A549 (cell line): ENCODE data around the gene UBXN7. TPM values are rescaled to one million over a fixed set of nuclear protein-coding genes. Genes with fewer than 3 reads are reported as not detected.

Source experiments
- ATAC-seq, 2 experiments: fragments of 200-7000 bp in 1 of 2; fragments of >200 bp in 1 of 2; cut with Nextera tagmentation in 1 of 2; cut with Tn5 transposase in 1 of 2; 3 replicates each; pipeline versions ENCODE4 v1.8.0 to v1.9.1; 2018 to 2020; ENCODE audit warnings: mild to moderate bottlenecking in 1 of 2, moderate library complexity in 1 of 2
- CTCF ChIA-PET: fragments of 300-600 bp; sonication (Branson Sonifier 250); formaldehyde crosslinking; extraction: SDS; loops from one replicate; lab custom pipeline; 2021; ENCODE audit warnings: antibody characterized with exemption, inconsistent platforms; lab: Yijun Ruan, JAX
- POLR2A ChIA-PET: fragments of 350-600 bp; formaldehyde crosslinking; extraction: SDS; loops from one replicate; lab custom pipeline; 2021; ENCODE audit warnings: antibody characterized with exemption, inconsistent platforms; lab: Yijun Ruan, JAX
- DNase-seq, 2 experiments: peaks; one replicate each; pipeline versions ENCODE4 v3.0.0 to v3.0.0-alpha.2; 2011 to 2016; ENCODE audit warnings: low read depth in 1 of 2, low spot score in 1 of 2
- FAIRE-seq: peaks from 2 replicates; lab custom pipeline; 2011; peaks lifted over from hg19 to GRCh38; lab: Jason Lieb, UNC
- H3K27ac ChIP-seq, 2 experiments: fragments of >200 bp; sonication (Bioruptor Twin); formaldehyde crosslinking; 3 replicates each; pipeline ENCODE4 v1.5.1; 2016 to 2017
- H3K4me1 ChIP-seq: fragments of >200 bp; sonication (Bioruptor Twin); formaldehyde crosslinking; 3 replicates; pipeline ENCODE4 v1.6.1; 2016
- H3K4me2 ChIP-seq: fragments of >200 bp; sonication (Bioruptor Twin); formaldehyde crosslinking; 3 replicates; pipeline ENCODE4 v1.6.1; 2016
- H3K4me3 ChIP-seq: fragments of >200 bp; sonication (Bioruptor Twin); formaldehyde crosslinking; 3 replicates; pipeline ENCODE4 v1.5.1; 2016
- H3K9me3 ChIP-seq: fragments of >200 bp; sonication (Bioruptor Twin); formaldehyde crosslinking; 3 replicates; pipeline ENCODE4 v1.6.1; 2016
- EHMT2 ChIP-seq: fragments of 200-600 bp; sonication (generic); IDR thresholded peaks from 2 replicates; pipeline ENCODE4 v1.6.1; 2016; ENCODE audit warnings: antibody characterized with exemption, low read depth, mild to moderate bottlenecking, moderate library complexity
- KDM1A ChIP-seq: fragments of 200-600 bp; sonication (generic); IDR thresholded peaks from 2 replicates; pipeline ENCODE4 v1.6.1; 2016; ENCODE audit warnings: low read depth, mild to moderate bottlenecking
- MAFK ChIP-seq: fragments of 450-650 bp; IDR thresholded peaks from 2 replicates; pipeline ENCODE4 v1.6.1; 2014; ENCODE audit not compliant: partially characterized antibody
- MAZ ChIP-seq: fragments of 150-350 bp; IDR thresholded peaks from 2 replicates; pipeline ENCODE4 v1.6.1; 2014; ENCODE audit warnings: antibody characterized with exemption, low read depth, low read length, borderline replicate concordance
- NR3C1 ChIP-seq: fragments of >200 bp; sonication (Bioruptor Twin); formaldehyde crosslinking; IDR thresholded peaks from 3 replicates; pipeline ENCODE4 v1.6.1; 2017
- PHF8 ChIP-seq: fragments of 200-600 bp; sonication (generic); IDR thresholded peaks from 2 replicates; pipeline ENCODE4 v1.6.1; 2016; ENCODE audit warnings: low read depth, mild to moderate bottlenecking, antibody characterized with exemption, moderate library complexity, borderline replicate concordance
- POLR2A ChIP-seq: IDR thresholded peaks from 2 replicates; pipeline ENCODE4 v1.6.1; 2012; ENCODE audit warnings: mild to moderate bottlenecking, low read length
- POLR2AphosphoS2 ChIP-seq: conservative IDR thresholded peaks from 2 replicates; pipeline ENCODE4 v1.6.1; 2012; ENCODE audit warnings: low read length, improper control_type of control experiment, inconsistent platforms
- RAD21 ChIP-seq, 2 experiments: fragments of >200 bp in 1 of 2; sonication (Bioruptor Twin) in 1 of 2; formaldehyde crosslinking in 1 of 2; IDR thresholded peaks in 1 of 2; conservative IDR thresholded peaks in 1 of 2; 2 replicates in 1 of 2; 3 replicates in 1 of 2; pipeline ENCODE4 v1.6.1; 2012 to 2018; ENCODE audit warnings: inconsistent platforms in 1 of 2
- WGBS: methylation state at CpG from one replicate; pipeline ENCODE4 v1.1.6; 2017; ENCODE audit errors: missing lambda C conversion rate; 5-methylcytosine and 5-hydroxymethylcytosine counted together
- polyA plus RNA-seq, 4 experiments: library from polyadenylated mRNA; depleted of rRNA in 3 of 4; stranded (reverse); fragments of >200 nt; fragmentation: RNase III in 1 of 4; extraction: RNeasy Plus Mini Kit Qiagen cat#74134 plus additional on column Dnase treatment in 1 of 4; gene quantifications; 2 replicates in 3 of 4; 3 replicates in 1 of 4; pipeline ENCODE4 v1.2.3, GENCODE V29; 2011 to 2017
- TF ChIP-seq, protein P1 (sequence below): fragments of >200 bp; sonication (Bioruptor Twin); formaldehyde crosslinking; IDR thresholded peaks from 2 replicates; pipeline ENCODE4 v1.6.1; 2016
- TF ChIP-seq, protein P2 (sequence below): fragments of 200-600 bp; sonication (generic); IDR thresholded peaks from 2 replicates; pipeline ENCODE4 v1.6.1; 2016; ENCODE audit warnings: antibody characterized with exemption, mild to moderate bottlenecking, moderate library complexity
- TF ChIP-seq, protein P3 (sequence below): IDR thresholded peaks from 2 replicates; pipeline ENCODE4 v1.6.1; 2012
- TF ChIP-seq, protein P4 (sequence below): fragments of 250-450 bp; sonication (Bioruptor Pico); IDR thresholded peaks from 2 replicates; pipeline ENCODE4 v1.5.0; 2021; ENCODE audit warnings: mild to moderate bottlenecking, moderate library complexity, borderline replicate concordance
- TF ChIP-seq, protein P5 (sequence below): IDR thresholded peaks from 2 replicates; pipeline ENCODE4 v1.6.1; 2012

The UBXN7 gene
- polyA plus RNA-seq, 2 of the 4 experiments (the other 2 are of a cell fraction) = 7.9 to 14.5 TPM

DNA sequence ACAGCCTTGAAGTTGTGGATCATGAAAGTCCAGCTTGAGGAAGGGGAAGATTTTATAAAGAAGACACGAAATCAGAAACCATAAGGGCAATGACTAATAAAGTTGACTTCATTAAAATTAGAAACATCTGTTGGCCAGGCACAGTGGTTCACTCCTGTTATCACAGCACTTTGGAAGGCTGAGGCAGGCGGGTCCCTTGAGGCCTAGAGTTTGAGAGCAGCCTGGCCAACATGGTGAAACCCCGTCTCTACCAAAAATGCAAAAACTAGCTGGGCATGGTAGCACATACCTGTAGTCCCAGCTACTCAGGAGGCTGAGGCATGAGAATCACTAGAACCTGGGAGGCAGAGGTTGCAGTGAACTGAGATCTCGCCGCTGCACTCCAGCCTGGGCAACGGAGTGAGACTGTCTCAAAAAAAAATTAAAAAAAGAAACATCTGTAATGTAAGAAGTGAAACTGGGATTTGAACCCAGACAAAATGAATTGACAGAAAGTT lies 7.9 kb upstream of the UBXN7 start:
- H3K4me2 ChIP-seq = no peak overlapping the region
- ChIA-PET CTCF (no interaction called here), POLR2A (no interaction called here)
- 84% methylated on average over 6 of the region's 6 CpGs for WGBS
- DNase-seq = no peak
- H3K27ac ChIP-seq = no peak overlapping the region
- no peak overlapping the region for H3K4me3 ChIP-seq
- no peak for ATAC-seq
- TF ChIP-seq, protein P1, sequence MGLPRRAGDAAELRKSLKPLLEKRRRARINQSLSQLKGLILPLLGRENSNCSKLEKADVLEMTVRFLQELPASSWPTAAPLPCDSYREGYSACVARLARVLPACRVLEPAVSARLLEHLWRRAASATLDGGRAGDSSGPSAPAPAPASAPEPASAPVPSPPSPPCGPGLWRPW = no peak
- TF ChIP-seq, protein P2, sequence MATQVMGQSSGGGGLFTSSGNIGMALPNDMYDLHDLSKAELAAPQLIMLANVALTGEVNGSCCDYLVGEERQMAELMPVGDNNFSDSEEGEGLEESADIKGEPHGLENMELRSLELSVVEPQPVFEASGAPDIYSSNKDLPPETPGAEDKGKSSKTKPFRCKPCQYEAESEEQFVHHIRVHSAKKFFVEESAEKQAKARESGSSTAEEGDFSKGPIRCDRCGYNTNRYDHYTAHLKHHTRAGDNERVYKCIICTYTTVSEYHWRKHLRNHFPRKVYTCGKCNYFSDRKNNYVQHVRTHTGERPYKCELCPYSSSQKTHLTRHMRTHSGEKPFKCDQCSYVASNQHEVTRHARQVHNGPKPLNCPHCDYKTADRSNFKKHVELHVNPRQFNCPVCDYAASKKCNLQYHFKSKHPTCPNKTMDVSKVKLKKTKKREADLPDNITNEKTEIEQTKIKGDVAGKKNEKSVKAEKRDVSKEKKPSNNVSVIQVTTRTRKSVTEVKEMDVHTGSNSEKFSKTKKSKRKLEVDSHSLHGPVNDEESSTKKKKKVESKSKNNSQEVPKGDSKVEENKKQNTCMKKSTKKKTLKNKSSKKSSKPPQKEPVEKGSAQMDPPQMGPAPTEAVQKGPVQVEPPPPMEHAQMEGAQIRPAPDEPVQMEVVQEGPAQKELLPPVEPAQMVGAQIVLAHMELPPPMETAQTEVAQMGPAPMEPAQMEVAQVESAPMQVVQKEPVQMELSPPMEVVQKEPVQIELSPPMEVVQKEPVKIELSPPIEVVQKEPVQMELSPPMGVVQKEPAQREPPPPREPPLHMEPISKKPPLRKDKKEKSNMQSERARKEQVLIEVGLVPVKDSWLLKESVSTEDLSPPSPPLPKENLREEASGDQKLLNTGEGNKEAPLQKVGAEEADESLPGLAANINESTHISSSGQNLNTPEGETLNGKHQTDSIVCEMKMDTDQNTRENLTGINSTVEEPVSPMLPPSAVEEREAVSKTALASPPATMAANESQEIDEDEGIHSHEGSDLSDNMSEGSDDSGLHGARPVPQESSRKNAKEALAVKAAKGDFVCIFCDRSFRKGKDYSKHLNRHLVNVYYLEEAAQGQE = no peak
- TF ChIP-seq, protein P3, sequence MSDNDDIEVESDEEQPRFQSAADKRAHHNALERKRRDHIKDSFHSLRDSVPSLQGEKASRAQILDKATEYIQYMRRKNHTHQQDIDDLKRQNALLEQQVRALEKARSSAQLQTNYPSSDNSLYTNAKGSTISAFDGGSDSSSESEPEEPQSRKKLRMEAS = no peak
- TF ChIP-seq, protein P4, sequence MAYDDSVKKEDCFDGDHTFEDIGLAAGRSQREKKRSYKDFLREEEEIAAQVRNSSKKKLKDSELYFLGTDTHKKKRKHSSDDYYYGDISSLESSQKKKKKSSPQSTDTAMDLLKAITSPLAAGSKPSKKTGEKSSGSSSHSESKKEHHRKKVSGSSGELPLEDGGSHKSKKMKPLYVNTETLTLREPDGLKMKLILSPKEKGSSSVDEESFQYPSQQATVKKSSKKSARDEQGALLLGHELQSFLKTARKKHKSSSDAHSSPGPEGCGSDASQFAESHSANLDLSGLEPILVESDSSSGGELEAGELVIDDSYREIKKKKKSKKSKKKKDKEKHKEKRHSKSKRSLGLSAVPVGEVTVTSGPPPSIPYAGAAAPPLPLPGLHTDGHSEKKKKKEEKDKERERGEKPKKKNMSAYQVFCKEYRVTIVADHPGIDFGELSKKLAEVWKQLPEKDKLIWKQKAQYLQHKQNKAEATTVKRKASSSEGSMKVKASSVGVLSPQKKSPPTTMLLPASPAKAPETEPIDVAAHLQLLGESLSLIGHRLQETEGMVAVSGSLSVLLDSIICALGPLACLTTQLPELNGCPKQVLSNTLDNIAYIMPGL (CRISPR knock-in tag) = no peak
- TF ChIP-seq MAFK (no peak), KDM1A (no peak)
- no peaks in the 10 kb centered on the region for H3K9me3 ChIP-seq
- no peaks in the 10 kb centered on the region for H3K4me1 ChIP-seq
- no peak for FAIRE-seq

DNA sequence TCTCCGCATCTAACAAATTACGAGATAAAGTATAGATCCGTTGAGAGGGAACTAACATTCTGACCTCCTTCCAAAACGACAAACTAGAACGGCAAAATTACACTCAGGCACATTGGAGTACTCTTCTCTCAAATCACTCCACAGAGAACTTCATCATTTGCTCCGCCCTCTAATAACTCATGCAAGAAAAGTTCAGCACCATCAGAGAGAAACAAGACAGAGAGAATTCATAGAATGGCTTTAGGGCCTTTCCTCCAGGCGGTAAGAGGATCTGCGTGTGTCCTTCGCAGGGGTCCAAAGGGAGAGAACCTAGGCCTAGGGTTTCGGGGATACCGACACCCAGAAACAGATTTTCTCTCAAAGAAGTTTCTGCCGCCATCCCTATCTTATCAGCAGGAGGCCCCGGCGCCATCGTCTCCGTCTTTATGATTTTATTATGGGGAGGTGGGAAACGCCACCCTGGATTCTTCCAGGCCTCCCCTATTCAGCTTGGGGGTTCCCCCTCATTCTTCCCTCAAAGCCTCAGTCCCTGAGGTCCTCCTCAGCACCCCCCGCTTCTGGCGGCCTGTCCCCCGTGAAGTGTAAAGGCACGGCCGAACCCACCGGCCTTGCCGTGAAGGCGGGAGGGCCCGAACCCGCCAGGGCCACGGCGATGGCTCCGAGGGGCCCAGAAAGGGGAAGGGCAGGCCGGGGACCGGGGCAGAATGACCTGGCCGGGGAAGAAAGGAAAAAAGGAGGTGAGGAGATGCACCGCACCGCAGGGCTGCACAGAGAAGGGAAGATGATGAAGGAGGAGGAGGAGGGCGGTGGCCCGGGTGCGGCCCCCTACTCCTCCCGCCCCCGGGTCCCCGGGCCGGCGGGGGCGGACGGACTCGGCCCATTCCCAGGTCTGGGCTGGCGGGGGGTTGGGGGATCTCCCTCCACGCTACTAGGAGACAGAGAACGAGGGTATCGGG lies 768 bp downstream of the UBXN7 start:
- ChIA-PET CTCF (interaction anchor here (0.7 kb wide), 1 partner anchor 97 kb away, joined by 3 read pairs; no protein-coding TSS in a partner anchor), POLR2A (interaction anchor here (0.6 to 1.4 kb wide), 6 partner anchors 69 to 436 kb away, joined by 3 to 4 read pairs (median 3); partner anchors contain the start of genes DYNLT2B and SENP5)
- peak overlapping the region; percentile 85 to 94 for H3K27ac ChIP-seq
- peak overlapping the region; percentile 60 for H3K4me2 ChIP-seq
- peaks cover 6% of the 10 kb centered on the region; the same call in 2 of the 3 replicates for H3K4me1 ChIP-seq
- ATAC-seq (peak; percentile 49 to 62), FAIRE-seq (no peak), DNase-seq (peak; percentile 23 to 31)
- H3K4me3 ChIP-seq = peak overlapping the region; percentile 95
- TF ChIP-seq, protein P5, sequence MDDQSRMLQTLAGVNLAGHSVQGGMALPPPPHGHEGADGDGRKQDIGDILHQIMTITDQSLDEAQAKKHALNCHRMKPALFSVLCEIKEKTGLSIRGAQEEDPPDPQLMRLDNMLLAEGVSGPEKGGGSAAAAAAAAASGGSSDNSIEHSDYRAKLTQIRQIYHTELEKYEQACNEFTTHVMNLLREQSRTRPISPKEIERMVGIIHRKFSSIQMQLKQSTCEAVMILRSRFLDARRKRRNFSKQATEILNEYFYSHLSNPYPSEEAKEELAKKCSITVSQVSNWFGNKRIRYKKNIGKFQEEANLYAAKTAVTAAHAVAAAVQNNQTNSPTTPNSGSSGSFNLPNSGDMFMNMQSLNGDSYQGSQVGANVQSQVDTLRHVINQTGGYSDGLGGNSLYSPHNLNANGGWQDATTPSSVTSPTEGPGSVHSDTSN = no peak
- TF ChIP-seq EHMT2 = no peak
- no peak for TF ChIP-seq MAZ
- H3K9me3 ChIP-seq = no peaks in the 10 kb centered on the region
- WGBS = 4% methylated on average over 26 of the region's 50 CpGs

DNA sequence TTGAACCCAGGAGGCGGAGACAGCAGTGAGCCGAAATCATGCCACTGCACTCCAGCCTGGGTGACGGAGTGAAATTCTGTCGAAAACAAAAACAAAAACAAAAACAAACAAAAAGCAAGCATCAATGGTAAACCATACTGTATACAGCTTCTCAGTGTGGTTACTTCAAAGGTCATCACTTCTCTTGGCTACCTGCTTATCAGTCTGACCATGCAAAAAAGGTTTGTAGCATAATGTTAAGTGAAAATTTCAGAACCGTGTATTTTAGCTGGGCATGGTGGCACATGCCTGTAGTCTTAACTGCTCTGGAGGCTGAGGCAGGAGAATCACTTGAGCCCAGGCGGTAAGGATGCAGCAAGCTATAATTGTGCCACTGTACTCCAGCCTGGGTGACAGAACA lies 4.2 kb downstream of the UBXN7 start:
- peaks cover 6% of the 10 kb centered on the region; the same call in 2 of the 3 replicates for H3K4me1 ChIP-seq
- H3K4me2 ChIP-seq = no peak overlapping the region
- FAIRE-seq (no peak), ATAC-seq (no peak), DNase-seq (no peak)
- CTCF ChIA-PET = no interaction called here
- H3K9me3 ChIP-seq = no peaks in the 10 kb centered on the region
- H3K4me3 ChIP-seq = no peak overlapping the region
- no peak overlapping the region for H3K27ac ChIP-seq
- WGBS = 88% methylated on average over 6 of the region's 6 CpGs
- POLR2A ChIA-PET = no interaction called here
- no peak for TF ChIP-seq NR3C1
- TF ChIP-seq POLR2A = no peak
- no peak for TF ChIP-seq POLR2AphosphoS2
- TF ChIP-seq, protein P4 (CRISPR knock-in tag) = no peak
- no peak for TF ChIP-seq KDM1A
- no peak for TF ChIP-seq PHF8
- TF ChIP-seq RAD21 (conservative IDR thresholded peaks at IDR 0.05 in 1 of 2, IDR thresholded peaks at IDR 0.05 in 1 of 2) = no peak
- TF ChIP-seq, protein P2 = no peak
